Measurements from ENCODE around the gene CFAP77. TPM values are rescaled to one million over a fixed set of nuclear protein-coding genes. Genes with fewer than 3 reads are reported as not detected.
A peak's percentile ranks its signal among the peaks of the same experiment; 100 is the strongest.

Gene CFAP77
- total RNA-seq, 2 donors from 2014 or later, result not detected

DNA sequence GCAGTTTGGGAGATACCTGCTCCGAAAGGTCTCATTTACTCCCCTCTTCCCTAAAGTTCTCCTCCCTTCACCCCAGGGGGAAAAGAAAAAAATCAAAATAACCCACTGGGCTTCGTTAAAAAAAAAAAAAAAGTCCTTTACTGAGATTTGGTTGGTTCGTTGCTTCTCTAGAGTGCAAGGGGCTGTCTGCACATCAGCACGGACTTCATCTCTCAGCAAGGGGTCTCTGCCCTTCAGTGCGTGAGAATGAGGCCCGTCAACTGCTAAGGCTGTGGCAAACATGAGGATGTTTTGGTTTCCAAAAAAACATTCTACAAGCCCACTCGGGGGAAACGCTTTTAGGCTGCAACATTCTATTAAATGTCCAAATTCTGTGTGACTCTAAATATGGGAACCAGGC lies 182.4 kb downstream of the CFAP77 start:
- Mint-ChIP-seq H3K4me1 (peaks cover 12% of the 10 kb centered on the region), H3K27me3 (peaks cover 67% of the 10 kb centered on the region), H3K4me3 (no peak overlapping the region), H3K27ac (no peak overlapping the region), H3K36me3 (ENCODE audit: low read depth) (peaks cover 19% of the 10 kb centered on the region)
- DNase-seq (no peak), ATAC-seq (no peak)
- no peaks in the 10 kb centered on the region for H3K9me3 ChIP-seq (ENCODE audit: control insufficient read depth, low read length, poor library complexity, severe bottlenecking)

DNA sequence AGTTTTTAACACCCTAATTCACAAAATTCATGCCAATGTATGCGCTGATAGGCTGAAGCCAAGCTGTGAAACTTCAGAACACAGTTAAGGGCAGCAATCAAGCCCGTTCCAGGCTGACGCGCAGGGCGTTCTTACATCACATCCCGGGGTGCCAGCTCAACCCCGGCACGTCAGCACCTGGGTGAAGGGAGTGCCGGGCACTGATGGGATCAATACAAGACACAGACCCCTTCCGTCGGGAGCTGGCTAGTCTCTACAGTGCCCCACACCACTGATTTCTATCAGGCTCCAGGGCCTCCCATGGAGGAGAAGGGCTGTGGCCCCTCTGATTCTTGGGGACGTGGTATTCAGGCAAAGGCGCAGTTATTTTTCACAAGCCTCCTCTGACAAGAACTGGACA lies 184.4 kb downstream of the CFAP77 start:
- no peak for ATAC-seq
- Mint-ChIP-seq H3K4me1 (peaks cover 11% of the 10 kb centered on the region), H3K36me3 (ENCODE audit: low read depth) (peaks cover 21% of the 10 kb centered on the region), H3K4me3 (no peak overlapping the region), H3K27ac (no peak overlapping the region), H3K27me3 (peaks cover 57% of the 10 kb centered on the region)
- no peak for DNase-seq
- H3K9me3 ChIP-seq (ENCODE audit: control insufficient read depth, low read length, poor library complexity, severe bottlenecking), result no peaks in the 10 kb centered on the region

DNA sequence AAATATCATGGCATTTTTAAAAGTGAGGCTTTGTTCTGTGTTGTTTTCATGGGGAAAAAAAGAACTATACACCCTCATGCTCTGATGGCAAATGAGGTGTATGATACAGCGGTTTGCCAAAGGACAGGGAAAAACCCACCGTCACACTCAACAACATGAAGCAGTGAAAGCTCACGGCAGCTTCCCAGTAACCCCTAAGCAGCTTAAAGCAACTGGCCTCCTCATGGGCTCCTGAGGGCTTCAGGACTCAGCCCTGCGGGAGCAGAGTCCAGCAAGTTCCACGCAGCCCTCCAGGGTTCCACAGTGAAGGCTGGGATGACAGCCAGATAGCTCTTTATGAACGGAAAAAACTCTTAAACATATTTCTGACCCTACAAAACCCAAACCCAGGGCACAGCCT lies 185.3 kb downstream of the CFAP77 start:
- no peak overlapping the region for H3K4me3 Mint-ChIP-seq
- ATAC-seq (no peak), DNase-seq (no peak)
- no peak overlapping the region for H3K27ac Mint-ChIP-seq
- H3K36me3 Mint-ChIP-seq (ENCODE audit: low read depth), result peaks cover 21% of the 10 kb centered on the region
- peaks cover 6% of the 10 kb centered on the region for H3K4me1 Mint-ChIP-seq
- H3K27me3 Mint-ChIP-seq, result peaks cover 55% of the 10 kb centered on the region
- H3K9me3 ChIP-seq (ENCODE audit: control insufficient read depth, low read length, poor library complexity, severe bottlenecking), result no peaks in the 10 kb centered on the region

- ATAC-seq, result no peak
- no peak for DNase-seq
- Mint-ChIP-seq H3K36me3 (ENCODE audit: low read depth) (peaks cover 22% of the 10 kb centered on the region), H3K4me1 (peaks cover 3% of the 10 kb centered on the region), H3K27ac (no peak overlapping the region), H3K27me3 (peaks cover 52% of the 10 kb centered on the region), H3K4me3 (no peak overlapping the region)
- no peaks in the 10 kb centered on the region for H3K9me3 ChIP-seq (ENCODE audit: control insufficient read depth, low read length, poor library complexity, severe bottlenecking)
Observed at GRCh38 chr9:132596200-132596599, 186.2 kb downstream of the CFAP77 start.

DNA sequence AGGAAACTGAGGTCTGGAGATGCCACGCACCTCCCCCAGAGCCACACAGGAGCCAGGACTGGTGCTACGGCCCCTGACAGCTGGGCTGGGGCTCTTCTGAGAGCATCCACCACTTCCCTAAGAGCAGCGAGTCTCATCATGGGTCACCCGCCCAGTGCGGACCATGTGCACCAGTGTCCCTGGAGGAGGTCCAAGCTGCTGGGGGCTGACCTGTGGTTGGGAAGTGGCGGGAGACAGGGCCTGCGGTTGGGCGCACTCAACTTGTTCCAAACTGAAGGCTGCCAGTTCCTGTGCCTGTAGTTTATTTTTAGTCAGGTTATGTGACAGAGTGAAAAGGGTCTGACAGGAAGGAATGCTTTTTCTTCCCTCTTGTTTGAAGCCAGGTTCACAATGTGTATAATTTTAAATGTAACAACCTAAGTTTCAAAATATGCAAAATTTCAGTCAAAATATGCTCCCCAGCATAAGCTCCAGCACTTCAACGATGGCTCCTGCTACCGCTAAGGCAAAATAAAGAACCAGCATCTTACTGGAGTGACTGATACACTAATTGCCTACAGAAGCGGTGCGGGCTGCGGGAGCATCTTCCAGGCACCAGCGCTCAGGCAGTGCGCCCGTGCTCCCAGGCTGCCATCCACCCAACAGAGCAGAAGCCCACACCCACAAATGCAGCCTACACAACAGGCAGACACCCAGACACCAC lies 187.2 kb downstream of the CFAP77 start:
- no peak for DNase-seq
- ATAC-seq, result no peak
- no peaks in the 10 kb centered on the region for H3K9me3 ChIP-seq (ENCODE audit: control insufficient read depth, low read length, poor library complexity, severe bottlenecking)
- peaks cover 2% of the 10 kb centered on the region for H3K4me1 Mint-ChIP-seq
- H3K27me3 Mint-ChIP-seq, result peaks cover 42% of the 10 kb centered on the region
- H3K4me3 Mint-ChIP-seq, result peak overlapping the region; percentile 12
- peaks cover 22% of the 10 kb centered on the region for H3K36me3 Mint-ChIP-seq (ENCODE audit: low read depth)
- H3K27ac Mint-ChIP-seq, result no peak overlapping the region

DNA sequence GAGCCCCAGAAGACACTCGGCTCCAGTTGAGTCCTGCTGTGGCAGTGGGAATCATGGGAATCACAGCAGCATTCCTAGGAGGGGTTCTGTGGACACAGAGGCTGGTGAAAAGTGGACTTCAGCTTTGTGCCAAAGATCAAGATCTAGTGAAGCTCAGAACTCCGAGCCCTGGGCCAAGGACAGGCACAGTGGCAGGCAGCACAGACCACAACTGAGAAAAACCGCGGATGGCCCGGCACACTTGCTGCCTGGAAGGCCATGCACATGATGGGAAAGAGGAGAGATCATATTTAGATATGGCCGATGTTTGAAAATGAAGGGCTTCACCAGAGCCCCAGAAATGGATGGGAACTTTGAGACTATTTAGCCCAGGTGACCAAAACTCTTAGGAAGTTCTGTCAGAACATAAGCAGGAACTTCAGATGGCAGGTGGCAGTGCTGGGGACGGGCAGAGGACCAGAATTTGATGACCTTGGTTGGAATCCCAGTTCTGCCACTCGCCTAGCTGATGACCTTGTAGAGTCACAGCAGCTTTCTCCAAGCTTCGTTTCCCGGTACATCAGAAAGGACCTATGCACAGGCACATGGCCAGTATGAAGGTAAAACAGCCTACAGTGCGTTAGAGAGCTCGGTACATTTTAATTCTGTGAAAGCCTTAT lies 190.4 kb downstream of the CFAP77 start:
- peaks cover 4% of the 10 kb centered on the region for H3K4me1 Mint-ChIP-seq
- H3K27me3 Mint-ChIP-seq, result peaks cover 27% of the 10 kb centered on the region
- H3K4me3 Mint-ChIP-seq, result no peak overlapping the region
- no peaks in the 10 kb centered on the region for H3K9me3 ChIP-seq (ENCODE audit: control insufficient read depth, low read length, poor library complexity, severe bottlenecking)
- ATAC-seq, result no peak
- no peak for DNase-seq
- no peak overlapping the region for H3K27ac Mint-ChIP-seq
- peaks cover 36% of the 10 kb centered on the region for H3K36me3 Mint-ChIP-seq (ENCODE audit: low read depth)

DNA sequence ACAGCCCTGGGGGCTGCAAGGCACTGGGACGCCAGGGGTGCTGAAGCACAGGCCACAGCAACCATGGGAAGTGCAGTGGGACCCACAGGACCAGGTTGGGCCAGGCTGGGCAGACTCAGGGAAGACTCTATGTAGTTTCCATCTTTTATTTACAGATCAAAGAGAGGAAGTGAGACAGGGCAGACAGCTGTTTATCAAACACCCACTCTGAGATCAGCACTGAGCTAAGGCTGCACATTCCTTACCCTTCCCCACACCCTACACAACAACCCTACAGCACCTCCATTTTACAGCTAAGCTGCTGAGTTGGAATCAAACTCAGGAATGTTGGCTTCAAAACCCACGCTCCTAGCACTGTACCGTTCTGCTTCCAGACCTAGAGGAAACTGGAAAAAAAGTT lies 192.2 kb downstream of the CFAP77 start:
- Mint-ChIP-seq H3K4me3 (no peak overlapping the region), H3K4me1 (peaks cover 4% of the 10 kb centered on the region), H3K27me3 (peaks cover 19% of the 10 kb centered on the region), H3K36me3 (ENCODE audit: low read depth) (peaks cover 28% of the 10 kb centered on the region), H3K27ac (no peak overlapping the region)
- no peaks in the 10 kb centered on the region for H3K9me3 ChIP-seq (ENCODE audit: control insufficient read depth, low read length, poor library complexity, severe bottlenecking)
- no peak for ATAC-seq
- DNase-seq, result no peak

DNA sequence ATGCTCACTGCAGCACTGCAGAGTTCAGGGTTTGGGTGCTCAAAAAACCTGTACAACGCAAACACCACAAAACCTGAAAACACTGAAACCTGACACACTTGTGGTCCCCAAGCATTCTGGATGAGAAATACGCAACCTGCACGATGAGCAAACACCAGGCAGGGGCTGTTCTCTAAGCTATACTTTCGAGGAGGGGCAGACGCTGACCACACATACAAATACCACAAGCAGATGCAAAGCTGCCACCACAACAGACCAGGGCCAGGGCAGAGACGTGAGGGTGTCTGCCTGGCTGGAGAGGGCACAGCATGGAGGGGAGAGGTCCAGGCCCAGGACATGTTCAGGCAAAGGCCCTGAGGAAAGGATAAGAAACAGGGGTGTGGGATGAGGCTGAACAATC lies 195.4 kb downstream of the CFAP77 start:
- H3K4me3 Mint-ChIP-seq, result no peak overlapping the region
- H3K4me1 Mint-ChIP-seq, result peaks cover 2% of the 10 kb centered on the region
- no peaks in the 10 kb centered on the region for H3K9me3 ChIP-seq (ENCODE audit: control insufficient read depth, low read length, poor library complexity, severe bottlenecking)
- DNase-seq (no peak), ATAC-seq (no peak)
- peaks cover 21% of the 10 kb centered on the region for H3K36me3 Mint-ChIP-seq (ENCODE audit: low read depth)
- H3K27me3 Mint-ChIP-seq, result peaks cover 9% of the 10 kb centered on the region
- no peak overlapping the region for H3K27ac Mint-ChIP-seq

GRCh38 chr9:132606066-132606465 lies 196.1 kb downstream of the CFAP77 start:
- H3K27ac Mint-ChIP-seq, result no peak overlapping the region

DNA sequence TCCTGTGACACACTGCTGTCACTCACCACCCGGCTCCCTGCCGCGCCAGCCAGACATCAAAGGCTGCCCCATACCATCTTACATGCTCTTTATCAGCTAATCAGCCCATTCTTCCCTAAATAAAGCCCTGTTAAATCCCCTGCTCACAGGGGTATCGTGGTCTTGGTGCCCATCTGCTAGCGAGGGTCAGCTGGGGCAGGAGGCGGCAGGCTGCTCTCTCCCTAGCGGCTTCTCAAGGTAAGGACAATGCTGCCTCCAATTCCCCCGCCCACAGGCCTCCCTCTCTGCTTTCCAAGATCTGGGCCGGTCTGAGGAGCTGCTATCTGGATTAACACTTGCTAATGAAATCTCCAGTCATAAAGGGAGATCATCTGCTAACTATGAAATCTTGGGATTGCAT lies 199.2 kb downstream of the CFAP77 start:
- Mint-ChIP-seq H3K36me3 (ENCODE audit: low read depth) (peaks cover 12% of the 10 kb centered on the region), H3K27ac (no peak overlapping the region), H3K4me3 (no peak overlapping the region), H3K27me3 (peaks cover 8% of the 10 kb centered on the region), H3K4me1 (no peaks in the 10 kb centered on the region)
- no peaks in the 10 kb centered on the region for H3K9me3 ChIP-seq (ENCODE audit: control insufficient read depth, low read length, poor library complexity, severe bottlenecking)
- no peak for DNase-seq
- ATAC-seq, result no peak

More at GRCh38 chr9:132606066-132606465, 196.1 kb downstream of the CFAP77 start:
- Mint-ChIP-seq H3K27me3 (peaks cover 8% of the 10 kb centered on the region), H3K36me3 (ENCODE audit: low read depth) (peaks cover 21% of the 10 kb centered on the region), H3K4me3 (no peak overlapping the region), H3K4me1 (peaks cover 2% of the 10 kb centered on the region)
- no peak for ATAC-seq
- no peak for DNase-seq
- H3K9me3 ChIP-seq (ENCODE audit: control insufficient read depth, low read length, poor library complexity, severe bottlenecking), result no peaks in the 10 kb centered on the region

DNA sequence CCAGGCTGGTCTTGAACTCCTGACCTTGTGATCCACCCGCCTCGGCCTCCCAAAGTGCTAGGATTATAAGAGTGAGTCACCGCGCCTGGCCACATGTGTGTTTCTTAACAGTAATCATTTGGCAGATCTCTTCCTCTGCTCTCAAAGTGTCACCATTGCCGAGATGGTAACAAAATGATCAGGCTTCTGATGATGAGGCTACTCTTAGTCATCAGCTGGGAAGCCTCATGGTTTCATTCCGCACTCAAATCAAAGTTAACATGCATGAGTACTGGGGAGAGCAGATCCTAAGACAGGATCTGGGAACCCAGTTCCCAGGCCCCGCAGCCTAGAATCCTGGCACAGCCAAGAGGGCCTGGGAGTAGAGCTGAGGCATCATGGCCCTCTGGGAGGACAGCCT lies 199.8 kb downstream of the CFAP77 start:
- H3K27ac Mint-ChIP-seq, result no peak overlapping the region
- H3K36me3 Mint-ChIP-seq (ENCODE audit: low read depth), result peaks cover 17% of the 10 kb centered on the region
- DNase-seq (no peak), ATAC-seq (no peak)
- H3K4me1 Mint-ChIP-seq, result no peaks in the 10 kb centered on the region
- no peaks in the 10 kb centered on the region for H3K9me3 ChIP-seq (ENCODE audit: control insufficient read depth, low read length, poor library complexity, severe bottlenecking)
- no peak overlapping the region for H3K4me3 Mint-ChIP-seq
- peaks cover 8% of the 10 kb centered on the region for H3K27me3 Mint-ChIP-seq

GRCh38 chr9:132610661-132611060 lies 200.7 kb downstream of the CFAP77 start:
- no peaks in the 10 kb centered on the region for H3K9me3 ChIP-seq (ENCODE audit: control insufficient read depth, low read length, poor library complexity, severe bottlenecking)
- DNase-seq (no peak), ATAC-seq (no peak)
- Mint-ChIP-seq H3K4me1 (no peaks in the 10 kb centered on the region), H3K27ac (no peak overlapping the region), H3K27me3 (peaks cover 1% of the 10 kb centered on the region), H3K36me3 (ENCODE audit: low read depth) (peaks cover 12% of the 10 kb centered on the region), H3K4me3 (no peak overlapping the region)

DNA sequence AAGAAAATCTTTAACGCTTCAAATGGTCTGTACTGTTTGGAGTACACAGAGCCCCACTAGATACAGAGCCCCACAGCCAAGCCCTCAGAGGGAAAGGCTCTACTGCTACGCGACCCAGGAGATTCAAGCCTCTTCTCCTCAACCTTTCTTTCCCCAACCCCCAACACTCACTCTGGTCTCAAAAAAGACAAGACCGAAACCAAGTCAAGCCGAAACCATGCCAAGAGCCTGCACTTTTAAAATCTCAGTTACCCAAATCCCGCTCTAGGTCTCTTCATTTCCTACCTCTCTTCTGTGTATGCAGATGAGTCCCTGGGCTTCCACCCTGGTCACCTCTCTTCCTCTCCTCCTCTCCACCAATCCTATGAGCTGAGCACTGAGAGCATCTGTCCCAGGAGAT lies 204.3 kb downstream of the CFAP77 start:
- DNase-seq (no peak), ATAC-seq (no peak)
- Mint-ChIP-seq H3K4me1 (peaks cover 3% of the 10 kb centered on the region), H3K4me3 (no peak overlapping the region), H3K27ac (no peak overlapping the region), H3K27me3 (no peaks in the 10 kb centered on the region), H3K36me3 (ENCODE audit: low read depth) (peaks cover 24% of the 10 kb centered on the region)
- no peaks in the 10 kb centered on the region for H3K9me3 ChIP-seq (ENCODE audit: control insufficient read depth, low read length, poor library complexity, severe bottlenecking)

GRCh38 chr9:132615774-132616173 lies 205.8 kb downstream of the CFAP77 start:
- H3K4me3 Mint-ChIP-seq, result no peak overlapping the region
- no peak overlapping the region for H3K27ac Mint-ChIP-seq
- no peak for DNase-seq
- H3K9me3 ChIP-seq (ENCODE audit: control insufficient read depth, low read length, poor library complexity, severe bottlenecking), result no peaks in the 10 kb centered on the region
- no peaks in the 10 kb centered on the region for H3K27me3 Mint-ChIP-seq
- H3K4me1 Mint-ChIP-seq, result peaks cover 3% of the 10 kb centered on the region
- ATAC-seq, result no peak
- H3K36me3 Mint-ChIP-seq (ENCODE audit: low read depth), result peaks cover 26% of the 10 kb centered on the region

All from T-helper 17 cell (primary cell).